Mononuclear cell (primary cell): ENCODE data around the gene COL11A1. TPM values are rescaled to one million over a fixed set of nuclear protein-coding genes. Genes with fewer than 3 reads are reported as not detected.

Experiments used
- H3K27me3 ChIP-seq: 2 replicates; pipeline ENCODE4 v1.6.0; 2011; ENCODE audit warnings: low read length, control low read depth; ENCODE audit not compliant: insufficient read depth
- H3K4me1 ChIP-seq: 2 replicates; pipeline ENCODE4 v1.5.1; 2011; ENCODE audit warnings: mild to moderate bottlenecking, low read length, control low read depth; ENCODE audit not compliant: insufficient read depth
- H3K4me3 ChIP-seq: 2 replicates; pipeline ENCODE4 v1.5.1; 2011; ENCODE audit warnings: mild to moderate bottlenecking, low read length, moderate library complexity
- H3K9me3 ChIP-seq: 2 replicates; pipeline ENCODE4 v1.5.1; 2011; ENCODE audit warnings: low read depth, mild to moderate bottlenecking, control low read depth, low read length
- total RNA-seq: library from RNA; depleted of rRNA; stranded (reverse); fragments of >200 nt; gene quantifications from one replicate; pipeline ENCODE4 v1.2.3, GENCODE V29; 2012

Gene COL11A1
- total RNA-seq, 1 donor: 0.10 TPM

DNA sequence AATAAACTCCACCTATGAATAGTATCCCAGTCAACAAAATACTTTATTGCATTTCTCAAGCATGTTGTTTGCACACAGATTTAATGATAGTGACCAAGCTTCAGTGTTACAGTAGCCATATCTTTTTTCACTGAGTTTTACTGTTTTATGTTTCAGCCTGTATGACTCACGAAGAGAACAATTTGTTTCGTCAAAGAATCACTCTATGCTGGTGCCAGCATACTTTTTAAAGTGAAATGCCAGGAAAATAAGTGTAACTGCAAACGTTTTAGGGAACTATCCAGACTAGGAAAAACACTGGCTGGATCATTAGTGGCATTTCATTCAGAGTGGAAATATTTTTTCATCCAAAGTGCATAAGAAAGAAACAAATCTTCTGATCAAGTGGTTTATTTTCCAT is 210.8 kb downstream of the COL11A1 start:
- H3K4me3 ChIP-seq: no peak overlapping the region
- H3K27me3 ChIP-seq: no peaks in the 10 kb centered on the region
- no peaks in the 10 kb centered on the region for H3K4me1 ChIP-seq
- H3K9me3 ChIP-seq: no peaks in the 10 kb centered on the region

DNA sequence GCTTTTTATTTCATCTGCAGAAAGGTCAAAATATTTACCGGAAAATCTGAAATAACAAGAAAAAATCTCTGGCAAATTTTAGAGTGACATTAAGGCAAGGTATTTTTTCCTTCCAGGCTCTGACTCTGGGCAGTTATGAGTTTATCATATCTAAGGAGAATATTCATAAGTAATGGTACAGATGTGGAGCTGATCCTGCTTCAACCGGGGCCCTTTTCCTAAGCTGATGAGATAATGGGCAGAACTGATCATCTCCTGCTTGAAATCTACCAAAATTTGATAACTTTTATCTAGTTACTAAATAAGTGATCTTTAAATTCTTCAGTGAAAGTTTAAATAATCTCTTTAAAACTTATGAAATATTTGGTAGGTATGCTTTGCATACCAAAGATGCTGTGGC is 211.6 kb downstream of the COL11A1 start:
- Histone ChIP-seq H3K4me1 (no peaks in the 10 kb centered on the region), H3K9me3 (no peaks in the 10 kb centered on the region), H3K27me3 (no peaks in the 10 kb centered on the region)

DNA sequence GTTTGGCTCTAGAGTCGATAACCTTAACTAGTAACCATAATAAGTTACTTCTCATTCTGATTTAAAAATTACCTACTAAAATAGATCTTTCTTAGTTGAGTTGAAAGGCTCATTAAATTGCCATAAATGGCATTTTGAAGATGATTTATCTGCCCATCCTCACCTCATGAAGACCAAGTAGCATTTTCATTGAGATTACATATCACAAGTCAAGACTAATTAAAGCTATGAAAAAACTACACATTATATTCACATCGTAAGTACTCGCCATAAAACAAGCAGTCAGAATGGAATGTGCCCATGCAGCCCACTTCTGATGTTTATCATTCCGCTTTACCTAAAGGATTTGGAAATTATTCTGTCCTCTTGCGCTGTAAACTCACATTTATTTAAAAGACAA is 212.0 kb downstream of the COL11A1 start:
- Histone ChIP-seq H3K27me3 (no peaks in the 10 kb centered on the region), H3K9me3 (no peaks in the 10 kb centered on the region), H3K4me1 (no peaks in the 10 kb centered on the region), H3K4me3 (no peak overlapping the region)

More for the DNA sequence above, 211.6 kb downstream of the COL11A1 start:
- H3K4me3 ChIP-seq: no peak overlapping the region

DNA sequence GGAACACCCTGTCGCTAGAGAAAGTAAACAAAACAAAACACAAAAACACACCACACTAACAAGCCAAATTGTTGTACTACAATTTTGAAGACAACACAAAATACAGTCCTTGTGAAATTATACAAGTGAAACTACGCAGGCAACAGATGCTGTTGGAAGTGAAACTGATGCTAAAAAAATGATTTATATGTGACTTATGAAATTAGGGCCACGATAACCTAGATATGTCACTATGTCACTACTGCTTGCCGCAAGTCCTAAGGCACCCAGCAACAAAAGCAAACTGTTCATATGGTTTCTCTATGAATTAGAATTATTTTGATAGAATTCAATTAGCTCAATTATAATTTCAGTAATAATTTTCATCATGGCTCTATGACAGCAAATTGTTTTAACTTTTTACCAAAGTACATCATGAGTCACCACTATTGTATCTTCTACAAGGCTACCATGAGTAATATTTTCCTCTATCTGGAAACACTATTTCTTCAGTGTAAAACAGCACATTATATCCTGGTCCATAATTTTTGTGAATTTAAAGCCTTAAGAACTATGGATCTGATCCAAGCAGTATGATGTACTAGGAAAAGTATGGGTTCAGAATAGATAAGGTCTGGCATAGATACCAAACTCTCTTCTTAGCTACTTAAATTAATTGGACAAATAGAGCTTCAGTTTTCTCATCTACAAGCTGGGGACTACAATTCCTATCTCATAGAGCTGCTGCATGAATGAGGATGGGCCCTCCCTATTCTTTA is 216.3 kb downstream of the COL11A1 start:
- Histone ChIP-seq H3K4me1 (no peaks in the 10 kb centered on the region), H3K4me3 (no peak overlapping the region), H3K27me3 (no peaks in the 10 kb centered on the region), H3K9me3 (no peaks in the 10 kb centered on the region)

DNA sequence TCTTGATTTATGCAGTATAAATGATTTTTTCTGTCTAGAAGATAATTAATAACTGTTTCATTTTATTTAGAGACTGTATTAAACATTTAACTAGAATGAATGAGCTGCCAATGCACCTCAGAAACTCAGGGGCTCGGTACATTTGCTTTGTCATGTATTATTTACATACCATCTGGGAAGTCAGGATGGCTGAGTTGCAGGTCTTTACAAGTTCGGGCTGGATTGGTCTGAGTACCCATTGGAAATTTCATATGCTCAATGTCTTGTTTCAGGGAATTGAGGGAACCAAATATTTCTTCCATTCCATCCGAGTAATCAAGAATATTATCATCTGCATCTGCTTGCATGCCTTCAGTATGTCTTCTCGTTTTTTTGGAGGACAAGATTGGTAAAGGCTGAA is 221.7 kb downstream of the COL11A1 start:
- no peaks in the 10 kb centered on the region for H3K27me3 ChIP-seq
- no peaks in the 10 kb centered on the region for H3K9me3 ChIP-seq
- H3K4me1 ChIP-seq: no peaks in the 10 kb centered on the region
- no peak overlapping the region for H3K4me3 ChIP-seq

DNA sequence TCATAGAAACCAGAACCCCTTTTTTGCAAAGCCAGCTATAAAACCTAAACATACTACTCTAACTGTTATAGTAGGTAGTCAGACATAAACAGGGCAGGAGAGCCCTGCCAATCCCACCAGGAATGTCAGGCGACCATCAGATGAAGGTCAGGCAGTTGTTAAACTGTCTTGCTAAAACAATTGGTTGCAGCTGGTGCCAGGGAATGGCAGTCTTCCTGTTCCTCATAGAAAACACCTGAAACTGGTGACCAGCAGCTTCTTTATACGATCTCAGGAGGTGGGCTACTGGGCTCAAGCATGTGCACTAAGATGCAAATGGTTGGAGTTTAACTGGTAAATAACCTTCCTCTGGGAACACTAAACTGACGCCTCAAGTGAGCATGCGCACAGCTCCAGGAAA is 224.1 kb downstream of the COL11A1 start:
- Histone ChIP-seq H3K27me3 (no peaks in the 10 kb centered on the region), H3K4me3 (no peak overlapping the region), H3K4me1 (no peaks in the 10 kb centered on the region), H3K9me3 (no peaks in the 10 kb centered on the region)

DNA sequence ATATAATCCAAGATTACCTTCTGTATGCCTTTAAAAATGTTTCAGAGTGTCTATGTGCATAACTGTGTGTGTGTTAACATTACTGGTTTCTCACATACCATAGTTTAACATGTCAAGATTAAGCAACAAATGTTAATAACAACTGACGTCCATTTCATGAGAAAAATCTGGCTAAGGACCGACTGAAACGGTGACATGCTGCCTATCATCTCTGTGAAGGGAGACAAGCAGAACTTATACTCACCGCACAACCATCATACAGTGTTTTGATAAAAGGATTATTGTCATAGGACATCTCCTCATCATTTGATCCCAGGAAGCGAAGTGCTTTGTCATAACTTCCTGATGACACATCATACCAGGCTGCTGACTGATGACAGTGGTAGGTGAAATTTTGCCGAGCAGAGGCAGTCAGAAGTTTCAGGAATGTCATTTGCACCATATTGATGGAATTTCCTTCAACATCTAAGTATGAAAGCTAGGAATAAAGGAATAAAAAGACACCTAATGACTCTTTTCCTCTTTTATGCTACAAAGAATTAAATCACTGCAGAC is 228.8 kb downstream of the COL11A1 start:
- no peak overlapping the region for H3K4me3 ChIP-seq
- no peaks in the 10 kb centered on the region for H3K27me3 ChIP-seq
- H3K4me1 ChIP-seq: no peaks in the 10 kb centered on the region
- no peaks in the 10 kb centered on the region for H3K9me3 ChIP-seq

DNA sequence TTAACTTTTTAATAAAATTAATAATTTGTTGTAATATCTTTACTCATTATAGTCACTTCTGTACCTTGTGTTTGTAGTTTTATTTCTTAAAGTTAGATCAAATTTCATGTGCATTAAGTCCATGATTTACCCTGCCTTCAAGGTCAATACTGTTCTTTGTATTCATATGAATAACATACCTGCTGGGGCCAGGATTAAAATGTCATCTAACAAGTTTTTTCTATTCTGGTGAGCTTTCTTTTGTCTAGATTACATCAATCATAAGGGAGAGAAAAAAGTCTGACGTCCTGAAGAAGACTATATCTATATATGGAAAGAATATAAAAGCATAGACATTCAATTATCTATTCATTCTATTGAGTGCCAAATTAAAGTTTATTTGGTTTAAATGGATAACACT is 232.6 kb downstream of the COL11A1 start:
- Histone ChIP-seq H3K4me1 (no peaks in the 10 kb centered on the region), H3K27me3 (no peaks in the 10 kb centered on the region), H3K4me3 (no peak overlapping the region)

DNA sequence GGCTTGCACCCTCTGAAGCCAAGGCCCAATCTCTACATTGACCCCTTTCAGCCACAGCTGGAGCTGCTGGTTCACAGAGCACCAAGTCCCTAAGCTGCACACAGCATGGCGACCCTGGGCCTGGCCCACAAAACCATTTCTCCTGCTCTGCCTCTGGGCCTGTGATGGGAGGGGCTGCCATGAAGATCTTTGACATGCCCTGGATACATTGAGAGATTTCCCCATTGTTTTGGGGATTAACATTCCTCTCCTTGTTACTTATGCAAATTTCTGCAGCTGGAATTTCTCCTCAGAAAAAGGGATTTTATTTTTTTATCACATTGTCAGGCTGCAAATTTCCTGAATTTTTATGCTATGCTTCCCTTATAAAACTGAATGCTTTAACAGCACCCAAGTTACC is 235.8 kb downstream of the COL11A1 start:
- Histone ChIP-seq H3K27me3 (no peaks in the 10 kb centered on the region), H3K9me3 (peaks cover under 1% of the 10 kb centered on the region), H3K4me3 (no peak overlapping the region)

More for the DNA sequence above, 232.6 kb downstream of the COL11A1 start:
- no peaks in the 10 kb centered on the region for H3K9me3 ChIP-seq

DNA sequence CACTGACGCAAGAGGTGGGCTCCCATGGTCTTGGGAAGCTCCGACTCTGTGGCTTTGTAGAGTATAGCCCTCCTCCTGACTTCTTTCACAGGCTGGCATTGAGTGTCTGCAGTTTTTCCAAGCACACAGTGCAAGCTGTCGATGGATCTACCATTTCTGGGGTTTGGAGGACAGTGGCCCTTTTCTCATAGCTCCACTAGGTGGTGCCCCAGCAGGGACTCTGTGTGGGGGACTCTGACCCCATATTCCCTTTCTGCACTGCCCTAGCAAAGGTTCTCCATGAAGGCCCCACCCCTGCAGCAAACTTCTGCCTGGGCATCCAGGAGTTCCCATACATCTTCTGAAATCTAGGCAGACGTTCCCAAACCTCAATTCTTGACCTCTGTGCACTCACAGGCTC is 236.2 kb downstream of the COL11A1 start:
- H3K4me3 ChIP-seq: no peak overlapping the region
- H3K4me1 ChIP-seq: no peaks in the 10 kb centered on the region
- no peaks in the 10 kb centered on the region for H3K27me3 ChIP-seq
- H3K9me3 ChIP-seq: peaks cover 5% of the 10 kb centered on the region

More for the DNA sequence above, 235.8 kb downstream of the COL11A1 start:
- H3K4me1 ChIP-seq: no peaks in the 10 kb centered on the region

DNA sequence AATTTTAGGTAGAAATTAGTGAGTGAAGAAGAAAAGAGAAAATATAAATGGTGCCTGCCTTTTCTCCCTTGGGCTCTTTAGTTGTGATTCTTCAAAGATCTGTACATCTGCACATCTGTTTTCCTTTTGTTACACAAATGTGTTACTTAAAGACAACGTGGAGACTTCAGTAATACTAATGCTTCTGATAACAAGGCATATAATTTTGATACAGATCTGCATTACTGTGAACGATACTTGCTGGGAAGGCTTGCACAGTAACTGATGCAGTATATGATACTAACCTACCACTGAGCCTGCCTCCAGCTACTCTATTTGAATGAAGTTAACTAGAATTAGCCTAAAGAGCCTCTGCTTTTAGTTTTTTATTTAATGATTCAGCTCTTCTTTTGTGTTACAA is 244.6 kb downstream of the COL11A1 start:
- Histone ChIP-seq H3K4me1 (no peaks in the 10 kb centered on the region), H3K27me3 (no peaks in the 10 kb centered on the region), H3K4me3 (no peak overlapping the region), H3K9me3 (peaks cover 7% of the 10 kb centered on the region)

DNA sequence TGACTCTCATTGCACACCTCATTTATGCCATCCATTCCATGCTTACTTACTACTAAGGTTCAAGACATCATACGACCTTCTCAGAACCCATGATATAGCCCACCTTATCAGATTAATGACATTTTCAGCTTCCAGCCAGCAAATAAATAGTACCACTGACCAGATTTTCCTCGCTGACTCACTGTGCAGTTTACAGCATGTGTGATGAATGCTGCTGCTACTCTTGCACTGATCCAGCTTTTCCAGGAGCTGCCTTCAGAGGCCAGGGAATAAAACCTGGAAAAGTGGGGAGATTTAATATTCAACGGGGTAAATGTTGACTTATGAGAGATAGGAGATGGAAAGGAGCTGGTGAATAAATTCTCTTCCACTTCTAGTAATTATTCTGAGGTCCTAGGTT is 247.1 kb downstream of the COL11A1 start:
- H3K9me3 ChIP-seq: no peaks in the 10 kb centered on the region
- no peaks in the 10 kb centered on the region for H3K4me1 ChIP-seq
- no peak overlapping the region for H3K4me3 ChIP-seq
- H3K27me3 ChIP-seq: no peaks in the 10 kb centered on the region

DNA sequence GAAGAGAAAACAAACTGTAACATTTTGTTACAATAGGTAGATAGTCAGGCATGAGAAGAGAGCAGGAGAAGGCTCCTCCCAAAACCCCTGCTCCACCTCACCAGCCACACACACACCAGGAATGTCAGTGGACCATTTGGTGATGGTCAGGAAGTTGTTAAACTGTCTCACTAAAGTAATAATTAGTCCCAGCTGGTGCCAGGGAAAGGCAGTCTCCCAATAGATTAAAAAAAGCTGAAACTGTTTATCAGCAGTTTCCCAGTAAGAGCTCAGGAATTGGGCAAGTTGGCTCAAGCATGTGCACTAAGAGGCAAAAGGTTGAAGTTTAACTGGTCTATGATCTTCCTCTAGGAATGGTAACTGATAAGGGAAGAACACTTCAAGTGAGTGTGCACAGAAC is 249.6 kb downstream of the COL11A1 start:
- Histone ChIP-seq H3K4me1 (no peaks in the 10 kb centered on the region), H3K4me3 (no peak overlapping the region), H3K9me3 (no peaks in the 10 kb centered on the region), H3K27me3 (no peaks in the 10 kb centered on the region)

DNA sequence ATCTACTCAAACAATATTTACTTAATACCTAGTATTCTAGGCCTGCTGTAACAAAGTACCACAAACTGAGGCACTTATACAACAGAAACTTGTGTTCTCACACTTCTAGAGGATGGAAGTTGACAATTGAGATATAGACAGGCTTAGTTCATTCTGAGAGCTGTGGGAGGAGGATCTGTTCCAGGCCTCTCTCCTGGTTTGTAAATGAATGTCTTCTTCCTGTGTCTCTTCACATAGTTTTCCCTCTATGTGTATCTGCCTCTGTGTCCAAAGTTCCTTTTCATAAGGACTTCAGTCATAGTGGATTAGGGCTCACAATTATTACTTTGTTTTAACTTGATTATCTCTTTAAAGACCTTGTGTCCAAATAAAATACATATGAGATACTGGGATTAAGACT is 251.1 kb downstream of the COL11A1 start:
- Histone ChIP-seq H3K27me3 (no peaks in the 10 kb centered on the region), H3K4me1 (no peaks in the 10 kb centered on the region), H3K9me3 (no peaks in the 10 kb centered on the region), H3K4me3 (no peak overlapping the region)

DNA sequence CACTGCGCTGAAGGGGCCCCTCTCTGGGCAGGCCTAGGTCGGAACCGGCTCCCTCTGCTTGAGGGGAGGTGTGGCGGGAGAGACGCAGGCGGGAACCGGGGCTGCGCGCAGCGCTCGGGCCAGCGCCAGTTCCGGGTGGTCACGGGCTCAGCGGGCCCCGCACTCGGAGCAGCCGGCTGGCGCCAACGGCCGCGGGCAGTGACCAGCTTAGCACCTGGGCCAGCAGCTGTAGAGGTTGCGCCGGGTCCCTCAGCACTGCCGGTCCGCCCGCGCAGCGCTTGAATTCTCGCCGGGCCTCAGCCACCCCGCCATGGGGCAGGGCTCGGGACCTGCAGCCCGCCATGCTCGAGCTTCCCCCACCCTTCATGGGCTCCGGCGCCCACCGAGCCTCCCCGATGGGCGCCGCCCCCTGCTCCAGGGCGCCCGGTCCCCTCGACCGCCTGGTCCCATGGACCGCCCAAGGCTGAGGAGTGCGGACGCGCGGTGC is 254.6 kb downstream of the COL11A1 start:
- Histone ChIP-seq H3K4me1 (no peaks in the 10 kb centered on the region), H3K27me3 (no peaks in the 10 kb centered on the region), H3K4me3 (no peak overlapping the region), H3K9me3 (no peaks in the 10 kb centered on the region)

DNA sequence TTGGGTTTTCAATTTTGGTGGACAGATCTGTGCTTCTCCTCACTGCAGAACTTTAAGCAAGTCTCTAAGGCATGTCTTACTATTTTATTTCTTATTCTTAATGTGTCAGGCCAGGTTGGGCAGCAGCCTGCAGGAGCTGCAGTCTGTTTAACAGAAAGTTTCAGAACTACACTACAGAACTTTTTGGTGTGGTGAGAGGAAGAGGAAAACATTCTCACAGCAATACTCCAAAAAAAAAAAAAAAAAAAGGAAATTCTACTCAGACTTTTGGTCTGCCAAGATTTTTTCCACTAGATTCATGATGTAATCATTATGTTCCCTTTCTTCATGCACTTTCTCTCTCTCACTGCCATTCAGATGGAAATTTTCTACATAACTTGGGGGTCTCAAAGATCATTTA is 255.2 kb downstream of the COL11A1 start:
- Histone ChIP-seq H3K9me3 (no peaks in the 10 kb centered on the region), H3K27me3 (no peaks in the 10 kb centered on the region), H3K4me1 (no peaks in the 10 kb centered on the region), H3K4me3 (no peak overlapping the region)
